Measurements from ENCODE around the gene PON2. TPM values are rescaled to one million over a fixed set of nuclear protein-coding genes. Genes with fewer than 3 reads are reported as not detected.

The PON2 gene
- polyA plus RNA-seq, 1 experiment, result 51.5 TPM

DNA sequence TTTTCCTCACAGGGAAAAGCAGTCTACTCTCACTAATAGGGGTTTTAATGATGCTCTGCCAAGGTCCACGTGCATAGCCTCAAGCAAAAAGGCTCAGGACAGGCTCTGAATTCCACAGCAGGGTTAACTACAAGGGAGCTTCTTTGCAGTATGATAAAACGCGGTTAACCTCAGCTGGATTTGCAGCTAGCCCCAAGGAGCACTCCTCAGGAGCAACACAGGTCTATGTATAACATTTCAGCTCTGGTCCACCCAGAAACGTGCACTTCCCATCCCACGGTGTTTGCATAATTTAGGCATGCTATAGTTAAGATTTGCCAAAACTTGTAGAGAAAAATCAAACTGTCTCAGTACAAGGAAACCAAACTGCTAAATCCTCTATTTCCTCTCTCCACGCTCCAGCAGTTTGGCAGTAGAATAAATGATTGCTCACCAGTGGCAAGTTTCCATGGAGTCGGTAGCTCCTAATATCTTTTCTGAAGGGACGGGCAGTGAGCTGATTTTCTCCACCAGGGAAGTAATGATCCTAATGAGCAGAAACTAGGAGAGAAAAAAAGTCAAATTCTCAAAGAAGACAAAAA lies 37.8 kb upstream of the PON2 start:
- DNase-seq (ENCODE audit: low read depth), result no peak
- Histone ChIP-seq H3K27me3 (ENCODE audit: control insufficient read depth, insufficient read depth, low read length) (peaks cover 2% of the 10 kb centered on the region; the same call in 1 of the 2 replicates), H3K36me3 (ENCODE audit: control insufficient read depth, insufficient read depth, low read length) (no peaks in the 10 kb centered on the region), H3K4me3 (ENCODE audit: low read depth, low read length) (no peak overlapping the region)
- POLR2A ChIA-PET, result no interaction called here
- TF ChIP-seq, protein P1, sequence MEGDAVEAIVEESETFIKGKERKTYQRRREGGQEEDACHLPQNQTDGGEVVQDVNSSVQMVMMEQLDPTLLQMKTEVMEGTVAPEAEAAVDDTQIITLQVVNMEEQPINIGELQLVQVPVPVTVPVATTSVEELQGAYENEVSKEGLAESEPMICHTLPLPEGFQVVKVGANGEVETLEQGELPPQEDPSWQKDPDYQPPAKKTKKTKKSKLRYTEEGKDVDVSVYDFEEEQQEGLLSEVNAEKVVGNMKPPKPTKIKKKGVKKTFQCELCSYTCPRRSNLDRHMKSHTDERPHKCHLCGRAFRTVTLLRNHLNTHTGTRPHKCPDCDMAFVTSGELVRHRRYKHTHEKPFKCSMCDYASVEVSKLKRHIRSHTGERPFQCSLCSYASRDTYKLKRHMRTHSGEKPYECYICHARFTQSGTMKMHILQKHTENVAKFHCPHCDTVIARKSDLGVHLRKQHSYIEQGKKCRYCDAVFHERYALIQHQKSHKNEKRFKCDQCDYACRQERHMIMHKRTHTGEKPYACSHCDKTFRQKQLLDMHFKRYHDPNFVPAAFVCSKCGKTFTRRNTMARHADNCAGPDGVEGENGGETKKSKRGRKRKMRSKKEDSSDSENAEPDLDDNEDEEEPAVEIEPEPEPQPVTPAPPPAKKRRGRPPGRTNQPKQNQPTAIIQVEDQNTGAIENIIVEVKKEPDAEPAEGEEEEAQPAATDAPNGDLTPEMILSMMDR (IDR thresholded peaks at IDR 0.05; ENCODE audit: insufficient read depth, low read depth, low read length), result no peak
- CTCF ChIA-PET, result interaction anchor here (0.8 to 1.0 kb wide), 2 partner anchors 13 to 226 kb away, joined by 3 read pairs; no protein-coding TSS in a partner anchor

DNA sequence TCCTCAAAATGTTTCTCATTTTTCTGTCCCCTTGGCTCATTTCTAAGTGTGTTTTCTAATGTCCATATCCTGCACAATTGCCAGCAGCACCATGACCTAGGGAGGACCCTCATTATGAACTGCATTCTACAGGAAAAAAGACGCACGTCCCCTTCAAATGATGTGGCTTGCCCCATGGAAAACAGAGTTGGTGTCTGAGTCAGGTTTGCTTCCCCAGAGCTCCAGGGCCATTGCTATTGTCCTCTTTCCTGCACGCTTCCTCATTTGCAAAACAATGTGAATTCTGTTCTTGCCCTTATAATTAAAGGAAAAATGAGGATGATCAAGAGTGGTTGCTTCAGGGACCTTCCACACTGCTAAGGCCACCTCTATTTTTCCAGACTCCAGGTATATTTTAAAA lies 36.2 kb upstream of the PON2 start:
- Histone ChIP-seq H3K27me3 (ENCODE audit: control insufficient read depth, insufficient read depth, low read length) (no peaks in the 10 kb centered on the region), H3K4me3 (ENCODE audit: low read depth, low read length) (no peak overlapping the region), H3K36me3 (ENCODE audit: control insufficient read depth, insufficient read depth, low read length) (no peaks in the 10 kb centered on the region)
- DNase-seq (ENCODE audit: low read depth), result no peak
- ChIA-PET POLR2A (no interaction called here), CTCF (interaction anchor here (0.8 to 1.0 kb wide), 2 partner anchors 9 to 1026 kb away, joined by 3 read pairs; no protein-coding TSS in a partner anchor)
- TF ChIP-seq, protein P1 (IDR thresholded peaks at IDR 0.05; ENCODE audit: insufficient read depth, low read depth, low read length), result no peak

DNA sequence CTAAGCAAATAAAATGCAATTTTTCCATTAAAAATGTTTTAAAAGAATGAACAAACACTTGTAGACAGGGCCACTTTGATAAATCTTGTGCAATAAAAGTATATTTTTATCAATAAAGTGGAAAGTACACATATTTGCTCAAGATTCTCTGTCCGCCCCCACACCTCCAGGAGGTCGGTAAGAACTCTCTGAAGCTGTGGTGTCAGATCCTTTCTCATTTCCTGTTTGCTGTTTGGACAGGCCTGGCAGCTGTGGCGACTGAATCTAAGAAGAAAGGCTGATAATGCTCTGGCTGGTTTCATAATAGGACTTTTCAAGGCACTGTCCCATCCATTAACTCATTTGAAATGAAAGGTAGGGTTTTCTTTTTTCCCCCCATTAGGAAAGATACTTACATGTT lies 35.6 kb upstream of the PON2 start:
- no peak for DNase-seq (ENCODE audit: low read depth)
- Histone ChIP-seq H3K36me3 (ENCODE audit: control insufficient read depth, insufficient read depth, low read length) (no peaks in the 10 kb centered on the region), H3K27me3 (ENCODE audit: control insufficient read depth, insufficient read depth, low read length) (no peaks in the 10 kb centered on the region), H3K4me3 (ENCODE audit: low read depth, low read length) (no peak overlapping the region)
- POLR2A ChIA-PET, result no interaction called here
- TF ChIP-seq, protein P1 (IDR thresholded peaks at IDR 0.05; ENCODE audit: insufficient read depth, low read depth, low read length), result no peak
- CTCF ChIA-PET, result interaction anchor here (1.0 to 1.1 kb wide), 2 partner anchors 9 kb away, joined by 3 read pairs; no protein-coding TSS in a partner anchor

DNA sequence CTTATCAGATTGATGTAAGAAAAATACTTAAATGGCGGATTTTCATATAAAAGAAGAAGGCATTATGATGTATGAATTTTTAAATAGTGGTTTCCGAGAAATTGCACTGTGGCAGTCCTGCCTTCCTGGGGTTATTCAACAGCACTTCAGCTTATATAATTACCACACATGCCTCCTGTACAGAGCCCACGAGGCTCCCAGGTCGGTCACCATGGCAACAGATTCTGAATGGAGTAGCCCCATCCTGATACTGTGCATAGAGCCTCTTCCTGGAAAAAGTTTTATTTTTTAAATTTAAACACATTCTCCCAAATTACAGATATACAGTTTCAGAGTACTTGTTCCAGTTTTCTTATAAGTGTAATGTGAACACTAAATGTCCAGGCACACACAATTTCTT lies 35.0 kb upstream of the PON2 start:
- POLR2A ChIA-PET, result no interaction called here
- Histone ChIP-seq H3K36me3 (ENCODE audit: control insufficient read depth, insufficient read depth, low read length) (no peaks in the 10 kb centered on the region), H3K27me3 (ENCODE audit: control insufficient read depth, insufficient read depth, low read length) (no peaks in the 10 kb centered on the region), H3K4me3 (ENCODE audit: low read depth, low read length) (no peak overlapping the region)
- CTCF ChIA-PET, result interaction anchor here (1.1 kb wide), 1 partner anchor 9 kb away, joined by 3 read pairs; no protein-coding TSS in a partner anchor
- no peak for DNase-seq (ENCODE audit: low read depth)
- TF ChIP-seq, protein P1 (IDR thresholded peaks at IDR 0.05; ENCODE audit: insufficient read depth, low read depth, low read length), result no peak

GRCh38 chr7:95469187-95469586 lies 34.4 kb upstream of the PON2 start:
- no peak for DNase-seq (ENCODE audit: low read depth)
- no peaks in the 10 kb centered on the region for H3K36me3 ChIP-seq (ENCODE audit: control insufficient read depth, insufficient read depth, low read length)
- ChIA-PET CTCF (no interaction called here), POLR2A (no interaction called here)
- H3K27me3 ChIP-seq (ENCODE audit: control insufficient read depth, insufficient read depth, low read length), result no peaks in the 10 kb centered on the region
- no peak overlapping the region for H3K4me3 ChIP-seq (ENCODE audit: low read depth, low read length)
- TF ChIP-seq, protein P1 (IDR thresholded peaks at IDR 0.05; ENCODE audit: insufficient read depth, low read depth, low read length), result no peak

Data from BJ (cell line).